ENCODE measurements around the gene GP1BB.

GRCh38 chr22:19708321-19709011 is 14.9 kb upstream of the GP1BB start:
- TF ChIP-seq CTCF (IDR thresholded peaks at IDR 0.05 in 4 of 5, conservative IDR thresholded peaks at IDR 0.05 in 1 of 5) (no peak), POLR2A (IDR thresholded peaks at IDR 0.05) (no peak)
